Measurements from ENCODE around the gene CADPS2. TPM values are rescaled to one million over a fixed set of nuclear protein-coding genes. Genes with fewer than 3 reads are reported as not detected.

CADPS2 gene
- total RNA-seq, 2 donors from 2014 or later = 12.1 to 13.0 TPM

DNA sequence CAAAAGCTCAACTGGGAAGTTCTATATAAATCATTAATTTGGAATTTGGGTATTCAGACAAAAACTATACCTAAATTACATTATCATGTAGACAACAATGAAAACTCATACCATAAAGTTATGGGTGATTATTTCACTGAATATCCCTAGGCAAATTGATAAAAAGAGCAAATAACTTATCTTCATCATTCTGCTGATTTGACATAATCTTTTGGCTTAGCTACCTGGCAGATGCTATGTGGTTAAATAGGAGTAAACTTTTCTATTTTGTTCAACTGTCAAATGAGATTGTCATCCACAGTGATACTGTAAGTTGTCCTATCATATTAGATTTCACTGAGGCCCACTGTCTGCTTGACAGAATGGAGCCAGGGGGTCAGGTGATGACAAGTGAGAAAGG lies 432.8 kb downstream of the CADPS2 start:
- no peak for DNase-seq
- intact Hi-C loops (cut with DNase I, micrococcal nuclease) = no loop called here
- ATAC-seq = no peak

DNA sequence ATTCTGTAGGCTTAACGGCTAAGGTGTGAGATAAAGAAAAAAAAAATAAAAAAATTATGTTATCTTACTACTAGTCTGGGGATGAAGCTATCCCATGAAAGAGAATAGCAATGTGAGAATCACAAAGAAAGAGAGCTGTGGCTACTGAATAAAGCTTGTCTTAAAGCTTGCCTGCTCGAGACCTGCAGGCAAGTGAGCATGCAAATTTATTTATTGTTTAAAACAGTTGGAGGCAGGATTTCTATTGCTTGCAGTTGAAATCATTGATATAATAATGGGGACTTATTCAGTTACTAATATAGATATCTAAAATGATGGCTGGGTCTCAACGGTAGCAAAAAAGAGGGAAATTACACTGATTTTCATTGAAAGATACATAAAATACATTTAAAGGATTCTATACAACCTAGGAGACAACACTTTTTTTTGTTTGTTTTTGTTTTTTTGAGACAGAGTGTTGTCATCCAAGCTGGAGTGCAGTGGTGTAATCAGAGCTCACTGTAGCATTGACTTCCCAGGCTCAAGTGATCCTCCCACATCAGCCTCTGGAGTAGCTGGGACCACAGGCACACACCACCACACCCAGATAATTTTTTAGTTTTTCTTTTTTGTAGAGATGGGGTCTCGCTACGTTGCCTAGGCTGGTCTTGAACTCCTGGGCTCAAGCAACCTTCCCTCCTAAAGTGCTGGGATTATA lies 437.2 kb downstream of the CADPS2 start:
- intact Hi-C loops (cut with DNase I, micrococcal nuclease) = no loop called here
- no peak for DNase-seq
- ATAC-seq = no peak

DNA sequence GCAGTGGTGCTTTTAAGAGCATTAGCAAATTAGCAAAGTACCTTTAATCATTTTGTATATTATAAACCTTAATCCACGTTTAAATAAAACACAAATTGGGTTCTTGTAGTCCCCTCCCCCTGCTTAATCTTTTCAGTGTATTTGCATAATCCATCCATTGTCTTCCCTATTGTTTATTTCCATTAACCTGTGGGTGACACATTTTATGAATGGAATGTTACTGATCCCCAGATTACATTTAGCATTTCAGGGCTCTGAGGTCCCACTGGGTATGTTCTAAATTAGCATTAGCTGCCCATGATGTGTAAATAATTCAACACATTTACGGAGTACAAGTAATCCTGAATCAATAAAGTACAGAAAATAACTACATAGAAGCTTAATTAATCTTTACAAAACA lies 443.3 kb downstream of the CADPS2 start:
- ATAC-seq (no peak), DNase-seq (no peak)
- intact Hi-C loops (cut with DNase I, micrococcal nuclease) = no loop called here

DNA sequence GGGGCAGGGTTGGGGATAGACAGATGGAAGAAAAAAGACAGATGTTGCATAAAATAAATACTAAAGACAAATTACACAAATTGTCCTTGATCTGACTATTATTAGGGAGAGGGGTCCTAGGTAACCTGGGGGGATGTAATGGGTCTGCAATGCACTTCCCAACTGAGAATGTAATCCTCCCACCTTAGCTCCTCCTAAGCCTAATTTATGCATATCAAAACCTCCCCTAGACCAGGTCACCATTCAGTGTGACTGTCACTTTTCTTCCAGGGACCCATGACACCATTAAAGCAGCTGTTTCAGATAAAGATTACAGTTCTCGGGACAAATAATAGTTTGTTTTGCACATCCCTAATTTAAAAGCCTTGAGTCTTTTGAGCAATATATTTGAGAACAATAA lies 447.8 kb downstream of the CADPS2 start:
- intact Hi-C loops (cut with DNase I, micrococcal nuclease) = no loop called here
- DNase-seq (no peak), ATAC-seq (no peak)

DNA sequence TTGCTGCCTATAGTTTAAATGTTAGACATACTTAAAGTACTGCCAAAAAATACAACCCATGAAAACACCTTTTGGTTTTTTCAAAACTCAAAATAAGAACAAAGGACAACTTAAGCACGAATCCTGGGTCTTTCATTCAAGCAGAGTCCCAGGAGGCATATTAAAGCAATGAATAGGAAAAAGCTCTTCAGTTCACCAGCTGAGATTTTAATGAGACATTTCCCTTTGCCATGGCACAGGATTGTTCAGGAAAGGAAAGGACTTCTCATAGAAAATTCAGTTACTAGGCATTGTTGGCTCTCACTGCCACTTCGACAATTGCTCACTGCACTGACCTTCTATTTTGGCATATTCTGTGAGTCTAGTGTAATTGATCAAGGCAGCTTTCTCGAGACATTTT lies 448.3 kb downstream of the CADPS2 start:
- ATAC-seq = no peak
- intact Hi-C loops (cut with DNase I, micrococcal nuclease) = no loop called here
- no peak for DNase-seq

DNA sequence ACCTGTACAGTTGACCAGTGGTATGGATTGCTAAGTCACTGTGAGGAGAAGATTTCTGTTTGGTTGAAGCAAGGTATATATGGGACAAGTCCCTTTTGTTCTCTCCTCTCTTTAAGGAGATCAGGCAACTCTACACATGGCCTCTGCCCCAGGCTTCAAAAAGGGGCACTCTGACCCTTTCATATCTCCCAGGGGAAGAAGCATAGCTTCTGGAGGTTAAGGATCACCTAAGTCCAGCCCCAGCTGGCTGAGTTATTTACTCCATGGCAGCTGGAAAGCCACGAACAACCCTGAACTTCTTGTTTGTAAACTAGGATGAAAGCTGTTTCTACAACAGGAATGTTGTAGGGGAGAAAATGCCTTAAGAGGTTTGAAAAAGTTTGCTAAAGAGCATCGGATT lies 452.5 kb downstream of the CADPS2 start:
- ATAC-seq (no peak), DNase-seq (no peak)
- intact Hi-C loops (cut with DNase I, micrococcal nuclease) = no loop called here

DNA sequence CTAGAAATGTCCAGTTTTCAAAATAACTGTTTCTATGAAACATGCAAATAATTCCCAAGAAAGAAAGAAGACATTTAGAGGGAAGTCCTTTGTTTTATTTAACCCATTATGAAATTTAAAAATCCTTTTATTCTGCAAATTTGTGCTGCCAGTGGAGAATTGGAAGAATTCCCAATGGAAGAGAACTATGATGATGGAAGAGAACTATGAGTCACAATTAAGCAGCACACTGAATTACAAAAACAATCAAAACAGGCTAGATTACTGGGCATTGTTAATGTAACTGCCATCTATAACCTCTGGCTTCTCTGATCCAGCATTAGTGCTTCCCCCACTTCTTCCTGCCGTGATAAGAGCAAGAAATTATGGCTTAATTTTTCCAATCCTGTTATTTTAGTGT lies 455.6 kb downstream of the CADPS2 start:
- ATAC-seq = no peak
- DNase-seq = no peak
- intact Hi-C loops (cut with DNase I, micrococcal nuclease) = no loop called here

DNA sequence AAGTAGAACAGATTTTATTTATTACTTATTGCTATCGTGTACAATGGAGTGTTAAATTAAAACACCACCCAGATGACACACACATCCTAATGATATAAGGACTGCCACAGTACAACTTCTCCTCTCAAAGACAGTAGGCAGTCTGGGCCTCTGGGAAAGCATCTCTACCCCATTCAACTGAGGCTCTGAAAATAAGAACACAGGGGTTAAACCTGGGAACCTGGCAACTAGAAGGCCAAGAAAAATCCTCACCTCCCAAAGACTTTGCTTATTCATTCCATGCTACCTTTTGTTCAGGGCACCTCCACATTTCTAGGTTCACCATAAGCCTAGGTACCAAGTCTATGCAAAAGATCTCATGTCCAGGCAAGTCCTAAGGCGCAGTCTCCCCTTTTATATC lies 456.3 kb downstream of the CADPS2 start:
- intact Hi-C loops (cut with DNase I, micrococcal nuclease) = no loop called here
- ATAC-seq (no peak), DNase-seq (no peak)

DNA sequence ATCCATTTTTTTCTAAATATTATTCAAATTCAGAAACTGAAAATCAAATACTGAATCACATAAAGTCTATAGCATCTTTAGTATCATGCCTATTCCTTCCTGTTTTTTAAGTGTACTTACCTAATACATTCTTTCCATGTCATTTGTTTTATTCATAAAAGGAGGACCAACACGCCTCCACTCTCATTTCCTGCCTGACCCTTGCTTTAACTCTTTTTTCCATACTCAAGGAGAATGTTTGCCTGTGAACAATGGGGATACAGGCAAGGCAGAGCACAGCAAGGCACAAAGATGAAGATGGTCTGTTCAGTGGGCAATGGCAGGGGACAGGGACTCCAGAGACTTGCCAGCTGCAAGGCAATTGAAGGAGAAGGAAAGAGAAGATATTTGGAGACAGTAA lies 460.5 kb downstream of the CADPS2 start:
- ATAC-seq (no peak), DNase-seq (no peak)
- intact Hi-C loops (cut with DNase I, micrococcal nuclease) = no loop called here

DNA sequence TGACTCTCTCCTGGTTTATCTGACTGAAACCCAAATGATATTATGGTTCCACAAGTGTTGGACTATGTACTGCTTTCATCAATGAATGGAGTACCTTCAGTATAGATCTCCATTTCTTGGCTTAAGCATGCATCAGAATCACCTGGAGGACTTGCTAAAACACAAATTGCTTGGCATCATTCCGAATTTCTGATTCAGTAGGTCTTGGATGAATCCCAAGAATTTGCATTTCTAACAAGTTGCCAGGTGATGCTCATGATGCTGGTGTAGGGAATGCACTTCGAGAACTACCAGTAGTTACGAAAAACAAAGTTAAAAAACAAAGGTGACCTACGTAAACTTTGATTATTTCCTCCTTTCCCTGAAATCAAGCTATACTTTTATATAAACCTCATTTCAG lies 462.7 kb downstream of the CADPS2 start:
- DNase-seq (no peak), ATAC-seq (no peak)
- intact Hi-C loops (cut with DNase I, micrococcal nuclease) = no loop called here

DNA sequence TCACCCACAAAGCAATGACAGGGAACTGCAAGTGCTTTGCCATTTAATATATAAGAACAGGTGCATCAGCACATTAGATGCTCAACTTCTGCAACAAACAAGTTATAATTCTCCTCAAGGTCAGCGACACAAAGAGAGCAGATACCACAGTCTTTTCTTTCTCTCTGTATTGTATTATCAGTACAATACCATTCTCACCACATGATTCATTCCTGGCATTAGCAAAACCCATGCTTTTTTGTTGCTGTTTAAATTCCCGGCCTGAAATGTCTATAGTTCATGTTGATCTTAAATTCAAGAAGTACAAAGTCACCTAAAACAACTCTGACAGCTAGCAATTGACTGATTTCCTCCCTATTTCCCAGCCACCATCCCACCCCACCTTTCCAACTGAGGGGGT lies 469.9 kb downstream of the CADPS2 start:
- ATAC-seq = no peak
- DNase-seq = no peak
- intact Hi-C loops (cut with DNase I, micrococcal nuclease) = no loop called here

DNA sequence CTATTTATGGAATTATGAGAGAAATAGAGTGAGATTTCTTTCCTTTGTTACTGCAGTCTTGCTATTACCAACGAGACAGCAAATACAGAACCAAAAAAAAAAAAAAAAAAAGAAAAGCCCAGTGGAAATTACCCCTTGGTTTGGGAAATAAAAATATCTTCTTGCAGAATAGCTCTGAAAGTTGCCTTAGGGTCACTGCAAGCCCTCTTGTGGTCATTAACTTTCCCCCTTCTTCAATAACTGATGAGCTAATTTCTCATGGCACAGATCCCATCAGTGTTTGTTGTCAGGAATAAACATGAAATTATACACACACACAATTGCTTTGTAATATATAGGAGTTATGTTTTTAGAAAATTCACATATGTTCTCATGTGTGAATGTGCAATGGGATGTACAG lies 470.8 kb downstream of the CADPS2 start:
- DNase-seq = no peak
- ATAC-seq = no peak
- intact Hi-C loops (cut with DNase I, micrococcal nuclease) = no loop called here

DNA sequence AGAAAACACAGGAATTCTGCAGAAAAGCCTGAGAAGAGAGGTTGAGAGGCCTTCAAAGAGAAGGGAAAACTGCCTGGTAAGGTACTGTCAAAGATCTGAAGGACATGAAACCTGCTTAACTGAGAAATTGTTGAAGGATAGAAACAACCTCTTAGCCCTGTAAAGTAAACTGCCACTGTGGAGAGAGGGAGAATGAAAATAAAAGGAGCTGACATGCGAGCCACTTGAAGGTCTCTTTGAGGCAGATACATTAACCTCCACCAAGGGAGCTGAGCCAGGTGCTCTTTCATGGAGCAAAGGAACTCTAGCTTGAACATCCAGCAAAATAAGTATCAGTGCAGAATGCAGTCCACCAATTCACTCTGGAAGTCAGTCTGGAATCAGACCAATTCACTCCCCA lies 472.9 kb downstream of the CADPS2 start:
- no peak for DNase-seq
- ATAC-seq = no peak
- intact Hi-C loops (cut with DNase I, micrococcal nuclease) = no loop called here

DNA sequence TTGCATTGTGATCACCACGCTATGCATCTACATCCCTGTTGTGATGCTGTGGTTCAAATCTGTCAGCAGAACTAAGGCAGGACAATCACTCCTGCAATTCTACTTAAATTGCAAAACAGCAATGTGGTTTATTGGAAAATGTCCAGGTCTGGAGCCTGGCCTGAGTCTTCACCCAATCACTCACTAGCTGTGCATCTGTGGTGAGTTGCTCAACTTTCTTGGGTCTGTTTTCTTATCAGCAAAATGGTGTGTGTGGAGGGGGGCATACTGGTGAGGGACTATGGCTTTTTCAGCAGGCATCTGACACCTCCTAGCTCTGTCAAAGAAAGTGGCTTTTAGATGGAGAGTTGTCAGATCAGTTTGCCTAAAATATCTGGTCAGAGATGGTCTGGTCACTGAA lies 473.4 kb downstream of the CADPS2 start:
- intact Hi-C loops (cut with DNase I, micrococcal nuclease) = no loop called here
- DNase-seq (no peak), ATAC-seq (no peak)

DNA sequence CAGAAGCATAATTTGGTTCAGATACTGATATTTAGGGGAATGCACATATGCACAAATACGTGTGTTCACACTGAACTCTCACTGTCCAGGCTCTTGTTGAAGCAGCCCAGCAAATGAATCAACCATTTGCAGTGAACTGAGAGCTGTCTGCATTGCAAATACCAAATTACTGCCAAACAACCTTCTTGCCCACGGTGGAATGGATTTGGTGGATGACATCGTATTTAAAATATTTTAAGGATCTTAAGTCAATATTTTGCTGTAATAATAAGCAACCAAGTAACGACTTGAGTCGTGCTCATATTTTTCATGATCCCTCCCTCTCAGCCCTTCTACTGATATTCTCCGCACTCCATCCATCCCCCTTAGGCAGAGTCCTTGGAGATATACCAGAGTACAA lies 473.8 kb downstream of the CADPS2 start:
- ATAC-seq (no peak), DNase-seq (no peak)
- intact Hi-C loops (cut with DNase I, micrococcal nuclease) = no loop called here

DNA sequence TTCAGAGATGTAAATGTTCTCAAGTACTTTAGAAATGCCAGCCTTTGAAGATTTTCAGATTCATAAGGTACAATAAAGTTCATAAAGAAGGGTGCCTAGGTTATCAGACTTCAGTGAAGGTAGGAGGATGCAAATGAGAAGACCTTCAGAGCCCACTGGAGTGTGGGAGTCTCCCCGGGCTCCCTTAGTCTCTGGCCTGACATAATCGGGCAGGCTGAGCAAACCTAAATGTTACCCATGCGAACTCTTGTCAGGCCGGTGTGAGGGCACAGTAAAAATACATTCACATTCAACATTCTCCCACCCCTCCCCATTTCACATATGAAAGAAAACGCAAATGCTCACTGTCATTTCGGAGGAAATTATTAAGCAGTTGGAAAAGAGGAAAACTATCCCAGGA lies 479.1 kb downstream of the CADPS2 start:
- ATAC-seq = no peak
- intact Hi-C loops (cut with DNase I, micrococcal nuclease) = no loop called here

DNA sequence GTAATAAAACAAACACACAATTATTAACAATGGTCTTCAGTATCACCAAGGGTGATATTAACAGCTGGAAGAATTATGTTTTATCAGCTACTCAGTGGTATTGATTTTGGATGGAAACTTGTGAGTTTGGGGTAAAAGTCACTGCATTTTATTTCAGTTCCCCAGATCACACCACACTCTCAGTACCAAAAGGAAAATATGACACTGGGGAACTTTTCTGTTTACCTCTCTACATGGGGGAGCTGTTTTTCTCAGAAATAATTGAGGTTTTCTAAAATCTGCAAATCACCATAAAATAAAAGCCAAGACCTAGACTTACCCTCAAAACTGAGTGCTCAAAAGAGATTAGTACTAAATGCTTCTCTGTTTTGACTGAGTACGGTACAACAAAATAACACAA lies 483.1 kb downstream of the CADPS2 start:
- DNase-seq (no peak), ATAC-seq (no peak)

More for the DNA sequence above, 479.1 kb downstream of the CADPS2 start:
- DNase-seq = no peak

DNA sequence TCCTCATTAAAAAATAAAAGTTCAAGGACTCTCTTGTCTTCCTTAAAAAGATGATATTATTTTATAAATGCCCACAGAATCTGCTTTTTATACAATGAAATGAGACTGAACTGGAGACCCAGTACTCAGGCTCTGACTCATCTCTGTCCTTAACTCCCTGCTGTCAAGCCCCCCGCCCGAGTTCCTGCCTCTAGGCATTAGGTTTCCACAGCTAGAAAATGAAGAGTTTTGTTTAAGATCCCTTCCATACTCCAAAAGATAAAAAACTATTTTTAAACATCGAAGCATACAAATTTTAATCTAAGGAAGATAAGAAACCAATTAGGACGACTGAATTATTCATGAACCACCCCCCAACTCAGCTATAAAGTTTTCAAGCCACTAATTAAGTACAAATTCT lies 484.0 kb downstream of the CADPS2 start:
- intact Hi-C loops (cut with DNase I, micrococcal nuclease) = no loop called here
- ATAC-seq (no peak), DNase-seq (no peak)

More for the DNA sequence above, 483.1 kb downstream of the CADPS2 start:
- intact Hi-C loops (cut with DNase I, micrococcal nuclease) = no loop called here

DNA sequence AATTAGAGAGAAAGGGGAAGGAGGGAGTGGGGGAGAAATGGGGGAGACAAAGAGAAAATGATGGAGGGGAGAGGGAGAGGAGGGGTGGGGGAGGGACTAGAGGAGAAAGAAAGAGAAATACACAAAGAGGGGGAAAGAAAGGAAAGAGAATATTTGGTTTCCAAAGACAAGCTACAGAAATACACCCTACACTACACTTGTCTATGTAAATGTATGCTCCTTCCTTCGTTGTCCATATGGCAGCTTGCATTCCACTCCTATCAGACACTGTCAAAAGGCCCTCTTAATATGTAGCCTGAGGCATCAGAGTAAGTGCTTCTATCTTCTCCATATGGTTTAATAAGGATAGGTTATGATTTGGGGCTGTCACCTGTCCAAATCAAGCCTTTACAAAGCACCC lies 488.9 kb downstream of the CADPS2 start:
- ATAC-seq = no peak
- intact Hi-C loops (cut with DNase I, micrococcal nuclease) = no loop called here
- no peak for DNase-seq

DNA sequence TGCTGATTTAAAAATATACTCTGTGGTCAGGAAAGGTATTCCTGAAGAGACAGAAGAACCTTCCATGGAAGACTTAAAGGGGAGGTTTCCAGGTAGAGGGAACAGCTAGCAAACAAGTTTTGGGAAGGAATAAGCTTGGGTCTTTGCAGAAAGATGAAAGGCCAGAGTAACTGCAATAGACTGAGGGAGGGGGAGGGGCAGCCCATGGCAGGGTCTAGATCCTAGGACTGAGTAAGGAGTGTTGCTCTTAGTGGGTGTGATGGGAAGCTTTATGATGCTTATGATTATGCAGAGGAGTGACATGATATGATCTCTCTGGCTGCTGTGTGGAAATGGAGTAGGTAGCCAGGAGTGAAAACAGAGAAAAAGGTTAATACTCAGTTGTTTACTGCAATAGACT lies 491.7 kb downstream of the CADPS2 start:
- ATAC-seq (no peak), DNase-seq (no peak)
- intact Hi-C loops (cut with DNase I, micrococcal nuclease) = no loop called here

DNA sequence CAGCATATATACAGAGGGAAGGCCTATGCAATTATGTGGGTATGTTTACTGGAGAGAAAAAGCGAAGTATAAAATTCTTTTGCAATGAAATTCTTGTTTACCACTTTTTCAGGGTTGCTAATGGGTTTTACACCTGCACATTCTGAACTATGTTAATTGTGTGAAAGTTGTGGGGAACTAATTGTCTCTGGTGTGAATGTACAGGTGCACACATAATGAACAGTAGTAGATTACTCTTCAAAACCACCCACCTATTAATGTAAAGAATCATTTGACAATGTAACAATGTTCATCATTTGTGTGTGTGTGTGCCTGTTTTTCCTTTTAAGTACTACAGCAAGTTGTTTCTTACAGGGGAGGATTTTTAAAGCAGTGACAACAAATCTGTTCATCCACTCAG lies 501.7 kb downstream of the CADPS2 start:
- no peak for ATAC-seq
- DNase-seq = no peak
- intact Hi-C loops (cut with DNase I, micrococcal nuclease) = no loop called here

DNA sequence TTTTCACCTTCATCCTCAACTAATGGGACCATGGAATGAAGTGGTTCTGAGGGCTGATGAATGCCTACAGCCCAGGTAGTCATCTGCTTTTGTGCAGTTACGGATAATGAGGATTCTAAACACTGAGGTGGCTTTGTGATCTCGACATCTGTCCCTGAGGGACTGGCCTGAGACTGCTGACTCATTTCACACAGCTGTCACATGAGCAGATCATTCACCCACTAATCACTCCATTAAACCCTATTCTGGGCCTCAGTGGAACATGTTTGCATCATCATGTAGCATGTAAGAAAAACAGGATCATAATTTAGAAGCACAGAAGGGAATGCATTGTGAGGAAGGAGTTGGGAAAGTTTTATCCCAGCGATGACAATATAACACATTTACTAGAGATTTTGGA lies 502.3 kb downstream of the CADPS2 start:
- DNase-seq (no peak), ATAC-seq (no peak)
- intact Hi-C loops (cut with DNase I, micrococcal nuclease) = no loop called here
